ENCODE results near the gene TMEM92. TPM values are rescaled to one million over a fixed set of nuclear protein-coding genes. Genes with fewer than 3 reads are reported as not detected.

TMEM92 gene
- total RNA-seq, 1 experiment from 2014 or later: 0.44 TPM

Other genes with a start within 250 kb of the TMEM92 start
- 419 and 501 TPM in 2 replicates for gene ITGA3, start 218.4 kb upstream of the TMEM92 start, total RNA-seq (2014; rRNA removed; shearing (Covaris generic); ENCODE audit: low replicate concordance)
- gene PDK2, start 179.1 kb upstream of the TMEM92 start, total RNA-seq (2014; rRNA removed; shearing (Covaris generic); ENCODE audit: low replicate concordance): 17.8 and 58.4 TPM in 2 replicates
- gene SAMD14, start 144.3 kb upstream of the TMEM92 start, total RNA-seq (2014; rRNA removed; shearing (Covaris generic); ENCODE audit: low replicate concordance): 0.07 and 0.26 TPM in 2 replicates
- 31.5 and 34.7 TPM in 2 replicates for gene PPP1R9B, start 123.8 kb upstream of the TMEM92 start, total RNA-seq (2014; rRNA removed; shearing (Covaris generic); ENCODE audit: low replicate concordance)
- not detected in 2 replicates for gene SGCA, start 108.5 kb upstream of the TMEM92 start, total RNA-seq (2014; rRNA removed; shearing (Covaris generic); ENCODE audit: low replicate concordance)
- gene COL1A1, start 72.8 kb upstream of the TMEM92 start, total RNA-seq (2014; rRNA removed; shearing (Covaris generic); ENCODE audit: low replicate concordance): 4.6 and 25.0 TPM in 2 replicates
- 39.4 and 53.5 TPM in 2 replicates for gene XYLT2, start 71.7 kb downstream of the TMEM92 start, total RNA-seq (2014; rRNA removed; shearing (Covaris generic); ENCODE audit: low replicate concordance)
- gene MRPL27, start 98.7 kb downstream of the TMEM92 start, total RNA-seq (2014; rRNA removed; shearing (Covaris generic); ENCODE audit: low replicate concordance): 62.3 and 126 TPM in 2 replicates
- 16.9 and 19.0 TPM in 2 replicates for gene EME1, start 98.8 kb downstream of the TMEM92 start, total RNA-seq (2014; rRNA removed; shearing (Covaris generic); ENCODE audit: low replicate concordance)
- gene LRRC59, start 123.1 kb downstream of the TMEM92 start, total RNA-seq (2014; rRNA removed; shearing (Covaris generic); ENCODE audit: low replicate concordance): 250 and 251 TPM in 2 replicates
- 33.1 and 62.2 TPM in 2 replicates for gene ACSF2, start 151.8 kb downstream of the TMEM92 start, total RNA-seq (2014; rRNA removed; shearing (Covaris generic); ENCODE audit: low replicate concordance)
- gene CHAD, start 194.4 kb downstream of the TMEM92 start, total RNA-seq (2014; rRNA removed; shearing (Covaris generic); ENCODE audit: low replicate concordance): not detected in 2 replicates
- gene RSAD1, start 204.4 kb downstream of the TMEM92 start, total RNA-seq (2014; rRNA removed; shearing (Covaris generic); ENCODE audit: low replicate concordance): 31.4 and 41.4 TPM in 2 replicates
- gene MYCBPAP, start 234.0 kb downstream of the TMEM92 start, total RNA-seq (2014; rRNA removed; shearing (Covaris generic); ENCODE audit: low replicate concordance): 1.1 and 9.3 TPM in 2 replicates